CD14-positive monocyte (primary cell): ENCODE measurements around the gene GNAZ. TPM values are rescaled to one million over a fixed set of nuclear protein-coding genes. Genes with fewer than 3 reads are reported as not detected.
"Not testable (repeated sequence)": the region's sequence is repeated elsewhere in the genome, so short reads cannot be mapped to it uniquely, and the experiment has no call there.

Experiments used
- DNase-seq, 3 donors: peaks; one replicate each; pipeline ENCODE4 v3.0.0-alpha.2; 2011 to 2022
- H2AFZ ChIP-seq: 2 replicates; pipeline ENCODE4 v1.6.0; 2012; ENCODE audit warnings: mild to moderate bottlenecking, low read depth, low read length, inconsistent platforms; ENCODE audit not compliant: insufficient read depth, poor library complexity, severe bottlenecking
- H3K27ac ChIP-seq, 2 donors: 1 replicate in 1 of 2; 2 replicates in 1 of 2; pipeline ENCODE4 v1.5.1; 2012 to 2013; ENCODE audit warnings: low read length in 2 of 2, control low read depth in 1 of 2, inconsistent platforms in 1 of 2, low read depth in 1 of 2, mild to moderate bottlenecking in 1 of 2
- H3K27me3 ChIP-seq, 2 donors: one replicate each; pipeline versions ENCODE4 v1.6.0 to v1.6.1; 2011 to 2013; ENCODE audit warnings: low read length in 2 of 2; ENCODE audit not compliant: control insufficient read depth in 2 of 2, insufficient read depth in 2 of 2
- H3K36me3 ChIP-seq, 2 donors: replicated peaks in 1 of 2; 1 replicate in 1 of 2; 2 replicates in 1 of 2; pipeline versions ENCODE4 v1.5.1 to v1.6.1; 2012 to 2013; ENCODE audit warnings: low read length in 2 of 2, control low read depth in 1 of 2, inconsistent platforms in 1 of 2, mild to moderate bottlenecking in 1 of 2; ENCODE audit not compliant: insufficient read depth in 2 of 2, control insufficient read depth in 1 of 2
- H3K4me1 ChIP-seq, 2 donors: 1 replicate in 1 of 2; 2 replicates in 1 of 2; pipeline versions ENCODE4 v1.5.1 to v1.6.1; 2012 to 2013; ENCODE audit warnings: low read length in 2 of 2, control low read depth in 1 of 2, inconsistent platforms in 1 of 2, mild to moderate bottlenecking in 1 of 2, moderate library complexity in 1 of 2; ENCODE audit not compliant: insufficient read depth in 2 of 2, control insufficient read depth in 1 of 2
- H3K4me2 ChIP-seq: replicated peaks from 2 replicates; pipeline ENCODE3; 2012; ENCODE audit warnings: low read length, moderate library complexity, mild to moderate bottlenecking; ENCODE audit not compliant: poor library complexity, severe bottlenecking; ENCODE audit errors: extremely low read depth
- H3K4me3 ChIP-seq, 3 experiments: fragments of 200-600 bp in 1 of 3; sonication (generic) in 1 of 3; replicated peaks in 1 of 3; 1 replicate in 2 of 3; 2 replicates in 1 of 3; pipeline ENCODE4 v1.5.1; 2011 to 2013; ENCODE audit warnings: low read length in 3 of 3, mild to moderate bottlenecking in 3 of 3, control low read depth in 2 of 3, low read depth in 2 of 3, inconsistent platforms in 1 of 3, moderate library complexity in 1 of 3
- H3K79me2 ChIP-seq: 2 replicates; pipeline ENCODE4 v1.6.0; 2012; ENCODE audit warnings: mild to moderate bottlenecking, control low read depth, inconsistent platforms, low read length, moderate library complexity; ENCODE audit not compliant: insufficient read depth
- H3K9ac ChIP-seq: 2 replicates; pipeline ENCODE4 v1.6.0; 2017; ENCODE audit warnings: low read length, mild to moderate bottlenecking; ENCODE audit not compliant: insufficient read depth, poor library complexity, severe bottlenecking
- H3K9me3 ChIP-seq, 2 donors: replicated peaks in 1 of 2; 1 replicate in 1 of 2; 2 replicates in 1 of 2; pipeline versions ENCODE4 v1.5.1 to v1.6.1; 2012 to 2013; ENCODE audit warnings: low read length in 2 of 2, control low read depth in 1 of 2; ENCODE audit not compliant: control insufficient read depth in 1 of 2, insufficient read depth in 1 of 2
- H4K20me1 ChIP-seq: 2 replicates; pipeline ENCODE4 v1.6.0; 2012; ENCODE audit warnings: mild to moderate bottlenecking, low read length, control low read depth, moderate library complexity; ENCODE audit not compliant: insufficient read depth
- H3K27ac Mint-ChIP-seq, 7 donors: one replicate each; pipeline ENCODE4 v1.8.0; 2020; ENCODE audit warnings: mild to moderate bottlenecking in 7 of 7, mixed read lengths in 7 of 7, moderate library complexity in 6 of 7, inconsistent platforms in 2 of 7
- H3K27me3 Mint-ChIP-seq, 3 donors: one replicate each; pipeline ENCODE4 v1.8.0; 2021 to 2022; ENCODE audit warnings: low read depth in 3 of 3, mild to moderate bottlenecking in 3 of 3, mixed read lengths in 3 of 3, moderate library complexity in 3 of 3, inconsistent platforms in 1 of 3
- H3K36me3 Mint-ChIP-seq, 2 donors: one replicate each; pipeline ENCODE4 v1.8.0; 2020; ENCODE audit warnings: mixed read lengths in 2 of 2, inconsistent platforms in 1 of 2, mild to moderate bottlenecking in 1 of 2
- H3K4me1 Mint-ChIP-seq: one replicate; pipeline ENCODE4 v1.8.0; 2020; ENCODE audit warnings: mild to moderate bottlenecking, mixed read lengths
- H3K4me3 Mint-ChIP-seq, 2 donors: one replicate each; pipeline ENCODE4 v1.8.0; 2020; ENCODE audit warnings: mild to moderate bottlenecking in 2 of 2, mixed read lengths in 2 of 2, moderate library complexity in 1 of 2
- H3K9me3 Mint-ChIP-seq, 7 donors: one replicate each; pipeline ENCODE4 v1.8.0; 2020 to 2022; ENCODE audit warnings: mixed read lengths in 7 of 7, mild to moderate bottlenecking in 6 of 7, moderate library complexity in 6 of 7, inconsistent platforms in 2 of 7
- CTCF ChIP-seq: fragments of 200-600 bp; IDR thresholded peaks from one replicate; pipeline ENCODE4 v1.8.0; 2022; ENCODE audit warnings: antibody characterized with exemption, mild to moderate bottlenecking
- WGBS: methylation state at CpG from one replicate; pipeline ENCODE4 v1.1.5; 2013; ENCODE audit warnings: missing lambda C conversion rate; ENCODE audit not compliant: insufficient coverage; 5-methylcytosine and 5-hydroxymethylcytosine counted together
- intact Hi-C, 2 donors: fragments of 100-400 bp; cut with micrococcal nuclease; formaldehyde crosslinking; loops; one replicate each; pipeline versions ENCODE4 v1.15.0 to v1.15.1; 2023
- polyA plus RNA-seq, 3 donors: library from polyadenylated mRNA; depleted of rRNA in 1 of 3; unstranded in 2 of 3; stranded (reverse) in 1 of 3; fragments of 300-500 nt in 2 of 3; fragments of >200 nt in 1 of 3; fragmentation: Illumina TruSeq in 2 of 3; gene quantifications; 1 replicate in 2 of 3; 2 replicates in 1 of 3; pipeline ENCODE4 v1.2.3, GENCODE V29; 2012 to 2021

Gene GNAZ
- polyA plus RNA-seq, 3 donors: 0.04 to 0.05 TPM; not detected in 1

- H3K4me1 Mint-ChIP-seq: peaks cover 14% of the 10 kb centered on the region
- H3K36me3 Mint-ChIP-seq: no peaks in the 10 kb centered on the region
- Histone ChIP-seq H3K9ac (no peak overlapping the region), H3K27ac (no peak overlapping the region), H2AFZ (no peak overlapping the region), H3K36me3 (no peaks in the 10 kb centered on the region), H3K27me3 (no peaks in the 10 kb centered on the region), H3K4me1 (peaks cover 12 to 15% of the 10 kb centered on the region in 2 donors), H3K4me2 (no peak overlapping the region), H3K9me3 (no peaks in the 10 kb centered on the region), H3K4me3 (no peak overlapping the region), H4K20me1 (no peaks in the 10 kb centered on the region), H3K79me2 (no peaks in the 10 kb centered on the region)
- H3K4me3 Mint-ChIP-seq: no peak overlapping the region
- WGBS: 96% methylated on average over 9 of the region's 10 CpGs
- intact Hi-C loops: no loop called here
- no peak overlapping the region for H3K27ac Mint-ChIP-seq
- no peak for TF ChIP-seq CTCF
- no peaks in the 10 kb centered on the region for H3K9me3 Mint-ChIP-seq
- H3K27me3 Mint-ChIP-seq: peaks cover 0 to 8% (median 5%) of the 10 kb centered on the region in 3 donors
- no peak for DNase-seq
Measured at GRCh38 chr22:23133922-23134321, 63.6 kb downstream of the GNAZ start.

- H3K4me1 Mint-ChIP-seq: peaks cover 20% of the 10 kb centered on the region
- H3K36me3 ChIP-seq, H3K36me3 Mint-ChIP-seq, H3K9ac ChIP-seq, H3K4me3 ChIP-seq, H3K27me3 ChIP-seq, intact Hi-C loops, H3K79me2 ChIP-seq, H3K27me3 Mint-ChIP-seq, H4K20me1 ChIP-seq, H2AFZ ChIP-seq, H3K4me3 Mint-ChIP-seq, DNase-seq, H3K9me3 ChIP-seq, H3K27ac Mint-ChIP-seq, H3K9me3 Mint-ChIP-seq, H3K27ac ChIP-seq, H3K4me2 ChIP-seq: not testable (repeated sequence)
- peaks cover 21 to 29% of the 10 kb centered on the region in 2 donors for H3K4me1 ChIP-seq
- WGBS: no CpG with 5 or more reads among the region's 4 CpGs
Measured at GRCh38 chr22:23136991-23137390, 66.7 kb downstream of the GNAZ start.
